Measurements from ENCODE around the gene MYO5B. TPM values are rescaled to one million over a fixed set of nuclear protein-coding genes. Genes with fewer than 3 reads are reported as not detected.

Gene MYO5B
- total and polyA plus RNA-seq, 2 donors (not counting 1 experiment from before 2014, with no cell fraction given): 0.30 to 1.7 TPM

DNA sequence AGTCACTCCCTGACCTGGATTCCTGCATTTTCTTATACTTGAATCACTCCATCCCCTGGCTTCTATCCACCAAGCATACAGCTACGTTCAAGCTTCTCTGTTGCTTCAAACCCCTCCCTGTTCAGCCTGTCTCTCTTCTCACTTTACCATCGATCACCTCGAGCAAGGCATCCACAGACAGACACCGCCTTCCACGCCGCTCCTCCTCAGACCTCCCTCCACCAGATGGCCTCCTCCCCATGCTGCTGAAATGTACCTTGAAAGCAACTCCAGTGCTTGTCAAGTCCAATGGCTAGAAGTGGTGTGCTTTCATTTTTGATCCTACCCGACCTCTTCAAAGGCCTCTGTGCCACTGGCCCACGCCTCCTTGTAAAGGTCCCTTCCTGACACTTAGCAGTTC, 250.3 kb downstream of the MYO5B start:
- Histone ChIP-seq H2AFZ (ENCODE audit: insufficient read depth, low read depth, low read length, poor library complexity, severe bottlenecking) (no peak overlapping the region), H3K9me3 (ENCODE audit: control extremely low read depth in 1 of 3, control insufficient read depth in 2 of 3, insufficient read depth in 1 of 3, low read length in 2 of 3) (no peaks in the 10 kb centered on the region), H3K79me2 (ENCODE audit: control insufficient read depth, insufficient read depth, low read length) (no peaks in the 10 kb centered on the region), H3K9ac (ENCODE audit: low read length) (no peak overlapping the region), H4K20me1 (ENCODE audit: control insufficient read depth, insufficient read depth, low read length, poor library complexity, severe bottlenecking) (no peaks in the 10 kb centered on the region), H3K27ac (ENCODE audit: low read length in 2 of 2) (no peak overlapping the region), H3K4me1 (ENCODE audit: control insufficient read depth in 2 of 2, insufficient read depth in 2 of 2, low read length in 2 of 2) (no peaks in the 10 kb centered on the region), H3K4me3 (ENCODE audit: control extremely low read depth in 1 of 5, extremely low read depth in 1 of 5, insufficient read depth in 1 of 5, low read depth in 2 of 5, low read length in 4 of 5) (no peak overlapping the region), H3K4me2 (replicated peaks; ENCODE audit: low read depth, low read length, poor library complexity, severe bottlenecking) (no peak overlapping the region), H3K36me3 (replicated peaks in 1 of 2; ENCODE audit: control extremely low read depth in 1 of 2, control insufficient read depth in 1 of 2, extremely low read depth in 1 of 2, insufficient read depth in 2 of 2, low read length in 1 of 2) (no peaks in the 10 kb centered on the region), H3K27me3 (replicated peaks in 1 of 4; ENCODE audit: control extremely low read depth in 1 of 4, control insufficient read depth in 3 of 4, insufficient read depth in 4 of 4, low read length in 3 of 4) (no peaks in the 10 kb centered on the region)
- ATAC-seq (ENCODE audit: low read depth) (no peak), DNase-seq (no peak)
- ChIA-PET CTCF (interaction anchor here (1.2 kb wide), 1 partner anchor 413 kb away, joined by 4 read pairs; no protein-coding TSS in a partner anchor), POLR2A (no interaction called here)
- TF ChIP-seq, protein P1, sequence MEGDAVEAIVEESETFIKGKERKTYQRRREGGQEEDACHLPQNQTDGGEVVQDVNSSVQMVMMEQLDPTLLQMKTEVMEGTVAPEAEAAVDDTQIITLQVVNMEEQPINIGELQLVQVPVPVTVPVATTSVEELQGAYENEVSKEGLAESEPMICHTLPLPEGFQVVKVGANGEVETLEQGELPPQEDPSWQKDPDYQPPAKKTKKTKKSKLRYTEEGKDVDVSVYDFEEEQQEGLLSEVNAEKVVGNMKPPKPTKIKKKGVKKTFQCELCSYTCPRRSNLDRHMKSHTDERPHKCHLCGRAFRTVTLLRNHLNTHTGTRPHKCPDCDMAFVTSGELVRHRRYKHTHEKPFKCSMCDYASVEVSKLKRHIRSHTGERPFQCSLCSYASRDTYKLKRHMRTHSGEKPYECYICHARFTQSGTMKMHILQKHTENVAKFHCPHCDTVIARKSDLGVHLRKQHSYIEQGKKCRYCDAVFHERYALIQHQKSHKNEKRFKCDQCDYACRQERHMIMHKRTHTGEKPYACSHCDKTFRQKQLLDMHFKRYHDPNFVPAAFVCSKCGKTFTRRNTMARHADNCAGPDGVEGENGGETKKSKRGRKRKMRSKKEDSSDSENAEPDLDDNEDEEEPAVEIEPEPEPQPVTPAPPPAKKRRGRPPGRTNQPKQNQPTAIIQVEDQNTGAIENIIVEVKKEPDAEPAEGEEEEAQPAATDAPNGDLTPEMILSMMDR (IDR thresholded peaks at IDR 0.05): no peak
- no peak for TF ChIP-seq EZH2 (IDR thresholded peaks at IDR 0.05; ENCODE audit: borderline replicate concordance, insufficient read depth, low read depth, low read length, poor library complexity, severe bottlenecking)
- intact Hi-C loops (cut with micrococcal nuclease): no loop called here
- Mint-ChIP-seq H3K27me3 (peaks cover 24% of the 10 kb centered on the region), H3K4me1 (no peaks in the 10 kb centered on the region), H3K4me3 (no peak overlapping the region), H3K27ac (no peak overlapping the region), H3K9me3 (ENCODE audit: insufficient read depth) (no peaks in the 10 kb centered on the region)
- WGBS (ENCODE audit: insufficient coverage): 80% methylated on average over 8 of the region's 8 CpGs

DNA sequence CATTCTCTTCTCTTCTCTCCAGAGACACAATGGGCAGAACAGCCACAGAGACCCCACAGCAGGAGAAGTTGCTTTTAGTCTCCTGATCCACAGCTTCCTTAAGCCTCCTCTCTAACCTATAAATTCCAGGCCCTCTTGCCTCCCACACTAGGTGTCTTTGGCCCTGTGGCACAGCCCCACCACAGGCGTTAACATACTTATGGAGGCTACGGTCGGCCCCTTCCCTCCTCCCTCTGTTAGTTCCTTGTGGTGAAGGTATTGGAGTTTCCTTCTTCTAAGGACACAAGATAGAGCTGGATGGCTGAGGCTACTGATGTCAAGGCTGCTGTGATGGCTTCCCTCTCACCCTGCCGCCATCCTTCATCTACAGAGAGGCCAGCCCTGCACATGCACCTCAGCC, 258.1 kb downstream of the MYO5B start:
- no peak overlapping the region for H2AFZ ChIP-seq (ENCODE audit: insufficient read depth, low read depth, low read length, poor library complexity, severe bottlenecking)
- Mint-ChIP-seq H3K9me3 (ENCODE audit: insufficient read depth) (no peaks in the 10 kb centered on the region), H3K27ac (no peak overlapping the region), H3K4me1 (peaks cover 10% of the 10 kb centered on the region), H3K4me3 (no peak overlapping the region), H3K27me3 (peaks cover 10% of the 10 kb centered on the region)
- no peak for DNase-seq
- H3K4me1 ChIP-seq (ENCODE audit: control insufficient read depth in 2 of 2, insufficient read depth in 2 of 2, low read length in 2 of 2): no peaks in the 10 kb centered on the region
- 100% methylated on average over 1 of the region's 4 CpGs for WGBS (ENCODE audit: insufficient coverage)
- no peaks in the 10 kb centered on the region for H3K9me3 ChIP-seq (ENCODE audit: control extremely low read depth in 1 of 3, control insufficient read depth in 2 of 3, insufficient read depth in 1 of 3, low read length in 2 of 3)
- H3K4me3 ChIP-seq (ENCODE audit: control extremely low read depth in 1 of 5, extremely low read depth in 1 of 5, insufficient read depth in 1 of 5, low read depth in 2 of 5, low read length in 4 of 5): no peak overlapping the region
- H3K79me2 ChIP-seq (ENCODE audit: control insufficient read depth, insufficient read depth, low read length): no peaks in the 10 kb centered on the region
- ChIA-PET CTCF (no interaction called here), POLR2A (no interaction called here)
- intact Hi-C loops (cut with micrococcal nuclease): no loop called here
- TF ChIP-seq EZH2 (IDR thresholded peaks at IDR 0.05; ENCODE audit: borderline replicate concordance, insufficient read depth, low read depth, low read length, poor library complexity, severe bottlenecking): no peak
- TF ChIP-seq, protein P1 (IDR thresholded peaks at IDR 0.05): no peak
- no peaks in the 10 kb centered on the region for H3K27me3 ChIP-seq (replicated peaks in 1 of 4; ENCODE audit: control extremely low read depth in 1 of 4, control insufficient read depth in 3 of 4, insufficient read depth in 4 of 4, low read length in 3 of 4)
- H3K9ac ChIP-seq (ENCODE audit: low read length): no peak overlapping the region
- no peak overlapping the region for H3K4me2 ChIP-seq (replicated peaks; ENCODE audit: low read depth, low read length, poor library complexity, severe bottlenecking)
- ATAC-seq (ENCODE audit: low read depth): no peak
- no peaks in the 10 kb centered on the region for H3K36me3 ChIP-seq (replicated peaks in 1 of 2; ENCODE audit: control extremely low read depth in 1 of 2, control insufficient read depth in 1 of 2, extremely low read depth in 1 of 2, insufficient read depth in 2 of 2, low read length in 1 of 2)
- no peaks in the 10 kb centered on the region for H4K20me1 ChIP-seq (ENCODE audit: control insufficient read depth, insufficient read depth, low read length, poor library complexity, severe bottlenecking)
- H3K27ac ChIP-seq (ENCODE audit: low read length in 2 of 2): no peak overlapping the region

Measured in B cell (primary cell).